DMS53 treated with DMSO at 0.1 percent for 48 hours (cell line): ENCODE data around the gene GUCA1C.

ENCODE experiments used
- DNase-seq: peaks from one replicate; lab custom pipeline; 2025; ENCODE audit not compliant: unreplicated experiment; lab: John Stamatoyannopoulos, UW

The GUCA1C gene

DNA sequence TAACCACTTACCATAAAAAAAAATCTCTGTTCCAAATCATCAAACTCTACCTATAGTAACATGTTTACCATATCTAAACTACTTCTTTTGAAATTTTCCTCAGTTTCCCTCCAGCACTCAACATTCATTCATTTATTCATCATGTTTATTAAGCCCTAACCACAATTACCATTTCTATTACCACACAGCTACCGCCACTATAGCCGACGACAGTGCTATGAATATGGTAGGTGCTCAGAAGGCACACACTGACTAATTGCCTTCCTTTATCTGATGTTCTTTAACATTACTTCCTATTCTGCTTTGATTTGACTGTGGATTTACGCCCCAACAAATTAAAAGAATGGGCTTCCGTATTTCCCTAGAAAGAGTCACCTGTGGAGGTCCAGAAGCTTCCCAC is 43.9 kb downstream of the GUCA1C start:
- DNase-seq: no peak

- no peak for DNase-seq
Observed at GRCh38 chr3:108907194-108907593, 46.5 kb downstream of the GUCA1C start.

DNA sequence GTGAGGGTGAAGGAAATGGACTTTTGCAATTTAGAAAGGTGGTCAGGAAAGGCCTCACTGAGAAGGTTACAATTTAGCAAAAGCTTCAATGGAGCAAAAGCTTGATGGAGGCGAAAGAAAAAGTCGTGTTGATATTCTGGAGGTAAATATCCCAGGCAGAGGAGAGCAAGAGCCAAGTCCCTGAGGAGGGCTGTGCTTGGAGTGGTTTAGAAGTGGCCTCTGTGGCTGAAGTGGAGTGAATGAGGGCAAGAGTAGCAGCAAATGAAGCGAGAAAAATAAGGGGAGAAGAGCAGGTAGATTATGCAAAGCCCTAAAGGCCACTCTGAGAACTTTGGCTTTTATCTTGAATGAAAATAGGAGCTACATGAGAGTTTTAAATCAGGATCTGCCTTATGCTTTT is 54.1 kb downstream of the GUCA1C start:
- DNase-seq: no peak

DNA sequence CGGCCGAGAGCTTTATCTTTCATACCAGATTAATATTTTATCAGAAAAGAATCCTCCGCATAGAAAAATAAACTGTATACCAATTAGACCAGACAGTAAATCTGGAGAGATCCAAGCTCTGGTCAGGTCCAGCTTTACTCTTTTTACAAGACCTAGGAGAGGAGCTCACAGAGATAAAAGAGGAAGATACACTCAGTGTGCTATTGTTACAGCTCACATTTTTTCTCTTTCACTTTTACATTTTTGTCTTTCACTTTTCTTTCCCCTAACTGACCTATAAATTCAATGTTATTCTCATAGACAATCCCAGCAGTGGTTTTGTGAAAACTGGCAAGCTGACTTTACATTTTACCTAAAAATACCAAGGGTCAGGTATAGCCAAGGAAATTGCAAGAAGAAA is 55.8 kb downstream of the GUCA1C start:
- DNase-seq: no peak

GRCh38 chr3:108894981-108895380 is 58.7 kb downstream of the GUCA1C start:
- DNase-seq: no peak

GRCh38 chr3:108891833-108892232 is 61.8 kb downstream of the GUCA1C start:
- no peak for DNase-seq

- no peak for DNase-seq
Observed at GRCh38 chr3:108887777-108888176, 65.9 kb downstream of the GUCA1C start.

DNA sequence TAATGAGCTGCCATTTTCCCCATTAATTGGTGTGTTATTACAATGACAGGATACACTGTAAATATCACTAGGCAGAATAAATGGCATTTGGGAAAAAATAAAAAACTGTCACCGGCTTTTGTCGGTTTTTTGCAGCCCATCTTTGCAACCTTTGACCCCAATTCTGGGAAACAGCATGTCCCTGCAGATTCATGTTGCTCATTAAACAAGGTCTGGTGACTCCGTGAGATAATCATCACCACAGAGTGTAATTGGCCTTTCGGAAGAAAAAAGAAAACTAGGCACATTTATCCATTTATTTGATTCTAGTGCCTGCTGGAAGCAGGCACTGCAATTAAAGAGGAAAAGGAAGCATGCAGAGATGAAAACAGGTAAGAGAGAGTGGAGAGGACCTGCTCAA is 66.6 kb downstream of the GUCA1C start:
- DNase-seq: no peak

GRCh38 chr3:108883373-108883772 is 70.3 kb downstream of the GUCA1C start:
- no peak for DNase-seq

- DNase-seq: no peak
Observed at GRCh38 chr3:108882762-108883161, 70.9 kb downstream of the GUCA1C start.

DNA sequence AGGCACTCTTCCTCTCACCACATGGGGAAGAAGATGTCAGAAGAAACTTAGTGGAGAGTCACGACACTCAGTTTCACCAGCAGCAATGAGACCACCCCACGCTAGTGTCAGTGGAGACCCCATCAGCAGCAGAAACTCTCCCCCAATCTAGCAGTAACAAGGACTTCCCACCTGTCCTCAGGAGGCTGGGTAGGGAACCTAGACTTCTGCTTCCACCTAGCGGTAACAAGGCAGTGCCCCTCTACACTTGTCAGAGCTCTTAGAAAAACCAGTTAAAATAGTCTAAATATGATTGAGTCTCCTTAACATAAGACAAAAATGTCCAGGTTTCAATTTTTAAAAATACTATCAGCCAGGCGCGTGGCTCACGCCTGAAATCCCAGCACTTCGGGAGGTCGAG is 73.8 kb downstream of the GUCA1C start:
- no peak for DNase-seq

DNA sequence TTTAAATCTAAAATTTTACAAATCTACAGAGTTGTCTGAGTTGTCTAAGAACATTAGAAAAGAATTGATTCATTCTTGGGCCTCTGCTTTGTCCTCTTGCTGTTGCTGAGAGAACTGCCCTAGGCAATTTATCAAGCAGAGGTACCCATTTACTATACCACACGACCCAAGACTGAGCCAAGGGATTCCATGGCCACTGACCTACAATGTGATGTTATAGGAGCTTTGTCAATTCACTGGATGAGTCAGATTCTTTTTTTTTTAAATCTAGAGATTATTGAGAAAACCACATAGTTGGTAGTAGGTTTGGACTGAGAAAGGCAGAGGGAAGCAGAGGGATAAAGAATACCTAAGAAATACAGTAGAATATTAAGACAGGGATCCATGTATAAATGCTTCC is 75.8 kb downstream of the GUCA1C start:
- DNase-seq: no peak

DNA sequence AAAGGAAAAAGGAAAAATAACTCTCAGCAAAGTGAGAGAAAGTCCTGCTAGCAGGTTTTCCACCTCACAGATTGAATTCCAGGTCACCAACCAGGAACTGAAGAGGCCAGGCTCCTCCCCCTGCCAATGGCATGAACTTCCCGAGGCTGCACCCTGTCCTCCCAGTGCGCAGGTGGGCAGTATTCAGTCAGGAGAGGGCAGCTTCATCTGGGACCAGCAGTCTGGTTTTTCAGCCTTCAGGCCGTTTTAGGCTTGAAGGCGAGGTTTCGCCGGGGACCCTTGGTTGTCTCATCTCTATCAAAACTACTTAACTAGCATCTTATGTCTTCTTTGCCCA is 89.9 kb downstream of the GUCA1C start:
- no peak for DNase-seq

DNA sequence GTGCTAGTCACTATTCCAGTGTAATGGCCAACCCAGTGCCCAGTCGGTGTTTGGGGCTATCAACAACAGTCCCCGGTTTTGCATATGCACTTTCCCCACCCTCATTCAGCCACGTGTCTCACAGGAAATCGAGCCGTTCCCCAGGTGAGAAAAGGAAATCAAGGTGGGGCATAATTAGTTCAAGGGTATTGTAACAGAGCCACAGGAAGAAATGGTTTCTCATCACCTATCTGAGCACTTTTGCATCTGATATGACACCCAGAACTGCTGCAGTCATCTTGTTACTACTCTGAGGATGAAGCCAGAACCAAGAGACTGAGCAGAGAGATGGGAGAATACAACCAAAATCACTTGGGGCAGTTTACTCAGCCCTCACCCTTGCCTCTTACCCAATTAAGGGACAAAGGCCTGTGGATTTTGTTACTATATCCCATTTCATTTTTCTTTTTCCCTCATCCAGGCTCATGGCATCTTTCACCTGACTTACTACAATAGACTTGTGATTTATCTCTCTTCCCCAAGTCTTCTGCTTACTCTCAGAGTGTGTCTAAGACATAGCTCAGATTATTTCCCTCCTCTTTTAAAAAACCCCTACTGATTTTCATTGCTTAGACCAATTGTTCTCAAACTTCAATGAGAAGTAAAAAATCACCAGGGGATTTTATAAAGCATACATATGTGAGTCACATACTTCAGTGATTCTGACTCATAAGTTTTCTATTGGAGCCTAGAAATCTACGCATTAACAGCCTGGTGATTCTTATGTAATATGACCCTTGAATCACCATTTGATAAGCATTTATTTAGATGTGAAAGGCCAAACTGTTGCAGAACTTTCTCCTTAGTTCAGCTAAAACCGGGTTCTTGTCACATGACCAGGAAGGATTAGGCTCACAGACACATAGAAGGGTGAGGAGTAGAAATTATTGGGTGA is 90.5 kb downstream of the GUCA1C start:
- DNase-seq: peak; percentile 42

DNA sequence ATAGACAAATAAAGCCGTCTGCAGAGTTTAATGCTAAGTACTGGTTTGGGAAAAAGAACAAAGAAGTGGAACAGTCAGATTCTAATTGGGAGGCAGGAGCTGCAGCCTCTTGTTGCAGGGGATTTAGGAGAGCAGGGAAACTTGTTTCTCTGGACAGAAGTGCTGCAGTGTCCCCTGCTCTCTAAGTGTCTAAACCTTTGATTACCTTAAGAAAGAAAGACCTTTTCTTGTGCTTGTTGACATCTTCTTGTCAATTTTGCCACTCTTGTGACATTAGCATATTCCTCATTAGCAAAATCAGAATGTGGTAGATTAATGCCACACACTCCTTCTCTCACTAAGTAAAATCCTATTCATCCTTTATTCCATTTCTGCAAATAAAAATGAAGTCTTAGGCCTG is 92.3 kb downstream of the GUCA1C start:
- no peak for DNase-seq
